Nephron progenitor cell (in vitro differentiated cells): ENCODE results near the gene PSME3IP1.

Experiments used
- DNase-seq: peaks from one replicate; pipeline ENCODE4 v3.0.0; 2021
- H3K27ac Mint-ChIP-seq: 2 replicates; pipeline ENCODE4 v1.8.0; 2021; ENCODE audit warnings: mild to moderate bottlenecking, moderate library complexity, mixed read lengths
- H3K27me3 Mint-ChIP-seq: 2 replicates; pipeline ENCODE4 v1.8.0; 2021; ENCODE audit warnings: mild to moderate bottlenecking, low read depth, mixed read lengths; ENCODE audit not compliant: poor library complexity
- H3K36me3 Mint-ChIP-seq: 2 replicates; pipeline ENCODE4 v1.8.0; 2021; ENCODE audit warnings: low read depth, mixed read lengths
- H3K4me1 Mint-ChIP-seq: 2 replicates; pipeline ENCODE4 v1.8.0; 2021; ENCODE audit warnings: mixed read lengths
- H3K4me3 Mint-ChIP-seq: 2 replicates; pipeline ENCODE4 v1.8.0; 2021; ENCODE audit warnings: mild to moderate bottlenecking, moderate library complexity, mixed read lengths
- H3K9me3 Mint-ChIP-seq: 2 replicates; pipeline ENCODE4 v1.8.0; 2021; ENCODE audit warnings: mild to moderate bottlenecking, moderate library complexity, mixed read lengths
- CTCF ChIP-seq: fragments of 200-600 bp; sonication (generic); IDR thresholded peaks from 2 replicates; pipeline ENCODE4 v1.5.0; 2021; ENCODE audit warnings: antibody characterized with exemption

The PSME3IP1 gene

GRCh38 chr16:57137043-57137442 lies 48.8 kb downstream of the PSME3IP1 start:
- H3K27ac Mint-ChIP-seq: no peak overlapping the region
- peaks cover 3% of the 10 kb centered on the region for H3K27me3 Mint-ChIP-seq
- DNase-seq: no peak
- H3K36me3 Mint-ChIP-seq: no peaks in the 10 kb centered on the region
- no peak overlapping the region for H3K4me3 Mint-ChIP-seq
- H3K9me3 Mint-ChIP-seq: no peaks in the 10 kb centered on the region
- no peak for TF ChIP-seq CTCF
- peaks cover 37% of the 10 kb centered on the region for H3K4me1 Mint-ChIP-seq

GRCh38 chr16:57134982-57135381 lies 50.9 kb downstream of the PSME3IP1 start:
- no peaks in the 10 kb centered on the region for H3K36me3 Mint-ChIP-seq
- H3K9me3 Mint-ChIP-seq: no peaks in the 10 kb centered on the region
- H3K4me3 Mint-ChIP-seq: no peak overlapping the region
- DNase-seq: no peak
- peaks cover 3% of the 10 kb centered on the region for H3K27me3 Mint-ChIP-seq
- peaks cover 37% of the 10 kb centered on the region for H3K4me1 Mint-ChIP-seq
- TF ChIP-seq CTCF: no peak
- H3K27ac Mint-ChIP-seq: no peak overlapping the region

GRCh38 chr16:57133886-57134285 lies 52.0 kb downstream of the PSME3IP1 start:
- Mint-ChIP-seq H3K27me3 (peaks cover 3% of the 10 kb centered on the region), H3K4me3 (no peak overlapping the region), H3K27ac (no peak overlapping the region), H3K36me3 (no peaks in the 10 kb centered on the region), H3K9me3 (no peaks in the 10 kb centered on the region), H3K4me1 (peaks cover 26% of the 10 kb centered on the region)
- DNase-seq: no peak
- no peak for TF ChIP-seq CTCF

- Mint-ChIP-seq H3K27ac (no peak overlapping the region), H3K36me3 (no peaks in the 10 kb centered on the region), H3K27me3 (peaks cover 2% of the 10 kb centered on the region), H3K4me3 (no peak overlapping the region), H3K9me3 (no peaks in the 10 kb centered on the region), H3K4me1 (peaks cover 18% of the 10 kb centered on the region)
- DNase-seq: no peak
- no peak for TF ChIP-seq CTCF
Measured at GRCh38 chr16:57133031-57133430, 52.8 kb downstream of the PSME3IP1 start.

GRCh38 chr16:57132470-57132869 lies 53.4 kb downstream of the PSME3IP1 start:
- TF ChIP-seq CTCF: no peak
- no peak overlapping the region for H3K4me3 Mint-ChIP-seq
- H3K36me3 Mint-ChIP-seq: no peaks in the 10 kb centered on the region
- no peaks in the 10 kb centered on the region for H3K27me3 Mint-ChIP-seq
- peak; percentile 22 for DNase-seq
- H3K4me1 Mint-ChIP-seq: peaks cover 19% of the 10 kb centered on the region
- H3K27ac Mint-ChIP-seq: peak overlapping the region; percentile 69
- H3K9me3 Mint-ChIP-seq: no peaks in the 10 kb centered on the region

GRCh38 chr16:57131351-57131970 lies 54.4 kb downstream of the PSME3IP1 start:
- Mint-ChIP-seq H3K36me3 (no peaks in the 10 kb centered on the region), H3K4me1 (peaks cover 24% of the 10 kb centered on the region)

More at GRCh38 chr16:57131351-57131970, 54.4 kb downstream of the PSME3IP1 start:
- Mint-ChIP-seq H3K4me3 (no peak overlapping the region), H3K27ac (peak overlapping the region; percentile 95), H3K9me3 (no peaks in the 10 kb centered on the region), H3K27me3 (no peaks in the 10 kb centered on the region)
- no peak for TF ChIP-seq CTCF
- no peak for DNase-seq
